HG02798 (cell line): Measurements from ENCODE around the gene BRD7.

Experiments
- ATAC-seq: cut with Tn5 transposase; IDR thresholded peaks from one replicate; pipeline ENCODE4 v1.9.1; 2021; ENCODE audit warnings: mild to moderate bottlenecking; ENCODE audit not compliant: unreplicated experiment, poor library complexity

Gene BRD7

GRCh38 chr16:50306287-50306686, 62.5 kb downstream of the BRD7 start:
- ATAC-seq = no peak

- ATAC-seq = no peak
Observed at GRCh38 chr16:50305441-50306061, 63.2 kb downstream of the BRD7 start.

- no peak for ATAC-seq
Observed at GRCh38 chr16:50304467-50305440, 64.0 kb downstream of the BRD7 start.

- no peak for ATAC-seq
Observed at GRCh38 chr16:50303605-50304466, 65.0 kb downstream of the BRD7 start.

- ATAC-seq = no peak
Observed at GRCh38 chr16:50303041-50303604, 65.7 kb downstream of the BRD7 start.

GRCh38 chr16:50302472-50303005, 66.2 kb downstream of the BRD7 start:
- ATAC-seq = no peak

GRCh38 chr16:50301626-50302471, 66.9 kb downstream of the BRD7 start:
- no peak for ATAC-seq

- ATAC-seq = no peak
Observed at GRCh38 chr16:50300942-50301625, 67.7 kb downstream of the BRD7 start.

- ATAC-seq = no peak
Observed at GRCh38 chr16:50299508-50300105, 69.2 kb downstream of the BRD7 start.

- ATAC-seq = no peak
Observed at GRCh38 chr16:50298591-50299507, 69.9 kb downstream of the BRD7 start.

GRCh38 chr16:50298075-50298460, 70.7 kb downstream of the BRD7 start:
- no peak for ATAC-seq

- no peak for ATAC-seq
Observed at GRCh38 chr16:50297301-50298074, 71.3 kb downstream of the BRD7 start.

GRCh38 chr16:50296807-50297206, 72.0 kb downstream of the BRD7 start:
- ATAC-seq = no peak

- no peak for ATAC-seq
Observed at GRCh38 chr16:50295541-50296132, 73.2 kb downstream of the BRD7 start.

GRCh38 chr16:50294955-50295354, 73.8 kb downstream of the BRD7 start:
- ATAC-seq = no peak
